ENCODE data around the gene CFAP100.
A peak's percentile ranks its signal among the peaks of the same experiment; 100 is the strongest.

The CFAP100 gene

GRCh38 chr3:126468028-126468891 is 73.6 kb downstream of the CFAP100 start:
- no peak overlapping the region for H3K4me3 ChIP-seq (ENCODE audit: low read length)
- no peaks in the 10 kb centered on the region for H3K27me3 ChIP-seq (ENCODE audit: control insufficient read depth, insufficient read depth, low read length)
- H3K9me3 ChIP-seq (ENCODE audit: control insufficient read depth, low read length), result no peaks in the 10 kb centered on the region
- peaks cover 16% of the 10 kb centered on the region for H3K4me1 ChIP-seq (ENCODE audit: control insufficient read depth, insufficient read depth, low read length)
- H3K9ac ChIP-seq (ENCODE audit: low read length), result no peak overlapping the region
- peaks cover 48% of the 10 kb centered on the region for H3K36me3 ChIP-seq (ENCODE audit: control insufficient read depth, insufficient read depth, low read length)

DNA sequence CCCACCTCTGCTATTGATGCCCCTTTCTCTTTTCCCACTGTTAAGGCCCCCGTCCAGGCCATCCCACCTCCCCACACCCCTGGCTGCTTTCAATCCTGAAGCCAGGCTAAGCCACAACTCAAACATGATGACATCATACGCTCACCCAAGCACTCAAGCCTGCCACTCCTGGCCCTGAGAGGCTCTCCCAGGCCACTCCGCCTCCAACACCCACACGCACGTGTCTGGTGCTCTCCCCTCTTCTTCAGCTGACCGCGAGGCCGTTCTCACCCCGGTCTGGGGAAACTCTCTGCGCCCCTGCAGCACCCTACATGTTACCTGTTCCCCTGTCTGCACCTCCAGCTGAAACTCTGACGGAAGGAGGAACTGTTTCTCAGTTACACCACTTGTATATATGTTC is 74.8 kb downstream of the CFAP100 start:
- no peaks in the 10 kb centered on the region for H3K27me3 ChIP-seq (ENCODE audit: control insufficient read depth, insufficient read depth, low read length)
- H3K9ac ChIP-seq (ENCODE audit: low read length), result no peak overlapping the region
- H3K4me3 ChIP-seq (ENCODE audit: low read length), result no peak overlapping the region
- H3K4me1 ChIP-seq (ENCODE audit: control insufficient read depth, insufficient read depth, low read length), result peaks cover 22% of the 10 kb centered on the region
- H3K9me3 ChIP-seq (ENCODE audit: control insufficient read depth, low read length), result no peaks in the 10 kb centered on the region
- peaks cover 43% of the 10 kb centered on the region for H3K36me3 ChIP-seq (ENCODE audit: control insufficient read depth, insufficient read depth, low read length)

DNA sequence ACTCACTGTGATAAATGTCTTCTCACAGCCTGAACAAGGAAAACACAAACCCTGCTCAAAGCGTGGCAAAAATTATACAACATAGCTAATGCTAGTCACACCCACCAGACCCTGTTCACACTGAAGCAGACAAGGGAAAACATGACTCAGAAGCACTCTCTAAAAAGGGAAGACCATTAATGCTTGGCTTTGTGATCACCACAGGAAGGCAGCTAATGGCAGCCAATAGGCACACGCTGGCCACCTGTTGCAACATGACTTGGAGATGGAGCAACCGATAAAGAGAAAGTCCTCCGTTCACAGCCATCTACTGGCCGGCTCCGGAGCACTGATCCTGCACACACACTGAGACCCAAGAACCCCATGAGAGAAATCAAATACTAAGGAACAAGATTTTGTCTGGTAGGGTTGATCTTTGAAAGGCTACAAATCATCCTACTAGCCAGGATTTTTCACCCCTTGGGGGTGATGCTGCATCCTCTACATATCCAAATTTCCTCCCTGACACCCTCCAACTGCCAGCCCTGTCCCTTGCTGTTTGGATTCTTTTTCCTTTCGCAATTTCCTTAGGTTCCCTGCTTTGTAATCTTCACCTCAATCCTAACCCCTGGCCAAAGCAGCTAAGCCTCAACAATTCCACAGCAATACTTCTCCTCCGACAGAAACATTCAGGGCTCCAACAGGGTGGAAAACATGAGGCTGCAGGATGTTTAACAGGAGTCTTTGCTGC is 77.7 kb downstream of the CFAP100 start:
- no peaks in the 10 kb centered on the region for H3K9me3 ChIP-seq (ENCODE audit: control insufficient read depth, low read length)
- H3K36me3 ChIP-seq (ENCODE audit: control insufficient read depth, insufficient read depth, low read length), result peaks cover 27% of the 10 kb centered on the region
- H3K27me3 ChIP-seq (ENCODE audit: control insufficient read depth, insufficient read depth, low read length), result no peaks in the 10 kb centered on the region
- H3K9ac ChIP-seq (ENCODE audit: low read length), result peak overlapping the region; percentile 31
- peaks cover 22% of the 10 kb centered on the region for H3K4me1 ChIP-seq (ENCODE audit: control insufficient read depth, insufficient read depth, low read length)
- H3K4me3 ChIP-seq (ENCODE audit: low read length), result peak overlapping the region; percentile 7

DNA sequence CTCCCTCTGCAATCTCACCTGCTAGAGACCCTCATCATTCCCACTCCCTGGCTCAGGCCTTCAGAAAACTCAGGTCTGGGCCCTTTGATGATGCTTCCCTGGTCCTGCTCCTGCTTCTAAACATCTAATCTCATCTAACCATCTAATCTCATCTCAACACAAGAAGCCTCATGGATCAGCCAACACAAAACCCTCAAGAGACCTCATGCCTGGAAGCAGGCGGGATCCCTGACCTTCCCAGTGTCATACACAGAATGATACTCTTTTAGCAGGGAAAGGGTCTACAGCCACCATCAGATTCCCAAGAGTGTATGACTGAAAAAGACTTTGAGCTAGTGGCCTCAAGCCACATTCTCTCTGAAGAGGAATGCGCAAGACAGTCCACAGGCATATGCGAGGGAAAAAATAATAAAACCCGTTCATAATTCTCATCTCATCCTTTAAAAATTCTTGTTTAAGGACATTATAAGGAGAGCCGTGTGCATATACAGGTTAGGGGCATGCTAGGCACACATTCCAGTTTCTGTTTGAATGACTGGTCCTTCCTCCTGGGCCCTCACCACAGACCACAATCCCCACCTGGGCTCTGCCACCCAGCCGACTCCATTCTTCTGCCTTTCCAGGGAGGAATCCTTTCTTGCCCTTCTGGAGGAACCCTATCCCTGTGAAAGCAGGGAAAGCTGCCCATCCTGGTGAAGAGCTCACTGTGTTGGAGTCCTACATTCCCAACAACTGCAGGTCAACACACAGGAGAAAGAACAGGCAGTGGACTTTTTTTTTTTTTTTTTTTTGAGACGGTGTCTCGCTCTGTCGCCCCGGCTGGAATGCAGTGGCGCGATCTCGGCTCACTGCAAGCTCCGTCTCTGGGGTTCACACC is 78.8 kb downstream of the CFAP100 start:
- H3K4me1 ChIP-seq (ENCODE audit: control insufficient read depth, insufficient read depth, low read length), result peaks cover 22% of the 10 kb centered on the region
- H3K4me3 ChIP-seq (ENCODE audit: low read length), result peak overlapping the region; percentile 7
- peaks cover 21% of the 10 kb centered on the region for H3K36me3 ChIP-seq (ENCODE audit: control insufficient read depth, insufficient read depth, low read length)

DNA sequence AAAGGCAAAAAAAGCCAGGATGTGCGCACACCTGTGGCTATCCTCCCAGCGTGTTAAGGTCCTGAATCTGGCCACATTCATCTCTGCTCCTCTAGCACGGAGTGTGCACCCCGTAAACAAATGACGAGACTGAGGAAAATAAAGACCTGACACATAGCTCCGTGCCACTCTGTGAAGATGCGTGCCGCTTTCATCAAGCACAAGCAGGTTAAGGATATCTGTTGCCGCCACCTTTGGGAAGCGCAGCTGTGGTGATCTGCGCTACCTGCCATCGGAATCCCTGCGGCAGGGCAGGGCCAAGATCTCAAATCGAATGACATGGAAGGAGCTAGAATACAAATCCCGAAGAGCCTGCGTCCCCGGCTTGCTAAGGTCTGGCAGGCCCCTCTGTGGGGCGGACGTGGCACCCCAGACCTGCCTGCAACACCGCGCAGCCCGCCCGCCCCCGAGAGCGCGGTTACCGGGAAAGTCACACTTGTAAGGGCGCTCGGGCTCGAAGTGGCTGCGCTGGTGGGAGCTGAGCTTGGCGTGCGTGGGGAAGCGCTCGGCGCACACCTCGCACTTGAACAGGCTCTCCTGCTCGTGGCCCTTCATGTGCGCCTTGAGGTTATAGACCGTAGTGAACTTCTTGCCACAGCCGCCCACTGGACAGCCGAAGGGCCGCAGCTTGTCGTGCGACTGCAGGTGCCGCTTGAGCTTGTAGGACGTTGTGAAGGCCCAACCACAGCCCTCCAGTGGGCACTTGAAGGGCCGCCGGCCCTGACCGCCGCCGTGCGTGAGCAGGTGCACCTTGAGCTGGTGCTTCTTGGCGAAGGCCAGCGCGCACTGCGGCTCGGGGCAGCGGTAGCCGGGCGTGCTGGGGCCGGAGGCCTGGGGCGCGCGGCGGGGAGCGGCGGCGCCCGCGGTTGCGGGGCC is 80.0 kb downstream of the CFAP100 start:
- Histone ChIP-seq H3K9me3 (ENCODE audit: control insufficient read depth, low read length) (no peaks in the 10 kb centered on the region), H3K4me1 (ENCODE audit: control insufficient read depth, insufficient read depth, low read length) (peaks cover 22% of the 10 kb centered on the region), H3K9ac (ENCODE audit: low read length) (peak overlapping the region; percentile 55), H3K27me3 (ENCODE audit: control insufficient read depth, insufficient read depth, low read length) (no peaks in the 10 kb centered on the region), H3K4me3 (ENCODE audit: low read length) (peak overlapping the region; percentile 12), H3K36me3 (ENCODE audit: control insufficient read depth, insufficient read depth, low read length) (peaks cover 8% of the 10 kb centered on the region)

More for the DNA sequence above, 78.8 kb downstream of the CFAP100 start:
- no peaks in the 10 kb centered on the region for H3K9me3 ChIP-seq (ENCODE audit: control insufficient read depth, low read length)
- peak overlapping the region; percentile 31 for H3K9ac ChIP-seq (ENCODE audit: low read length)
- H3K27me3 ChIP-seq (ENCODE audit: control insufficient read depth, insufficient read depth, low read length), result no peaks in the 10 kb centered on the region

GRCh38 chr3:126475413-126476114 is 80.9 kb downstream of the CFAP100 start, which contains the start of gene ZXDC:
Gene ZXDC, minus strand, starts transcription at chr3:126475891. Its CDS starts 26 bp downstream, at chr3:126475865.
- Histone ChIP-seq H3K36me3 (ENCODE audit: control insufficient read depth, insufficient read depth, low read length) (peaks cover 3% of the 10 kb centered on the region), H3K9me3 (ENCODE audit: control insufficient read depth, low read length) (no peaks in the 10 kb centered on the region), H3K4me3 (ENCODE audit: low read length) (peak within 1 kb of the TSS; percentile 66), H3K9ac (ENCODE audit: low read length) (peak within 1 kb of the TSS; percentile 77), H3K4me1 (ENCODE audit: control insufficient read depth, insufficient read depth, low read length) (peaks cover 22% of the 10 kb centered on the region), H3K27me3 (ENCODE audit: control insufficient read depth, insufficient read depth, low read length) (no peaks in the 10 kb centered on the region)

DNA sequence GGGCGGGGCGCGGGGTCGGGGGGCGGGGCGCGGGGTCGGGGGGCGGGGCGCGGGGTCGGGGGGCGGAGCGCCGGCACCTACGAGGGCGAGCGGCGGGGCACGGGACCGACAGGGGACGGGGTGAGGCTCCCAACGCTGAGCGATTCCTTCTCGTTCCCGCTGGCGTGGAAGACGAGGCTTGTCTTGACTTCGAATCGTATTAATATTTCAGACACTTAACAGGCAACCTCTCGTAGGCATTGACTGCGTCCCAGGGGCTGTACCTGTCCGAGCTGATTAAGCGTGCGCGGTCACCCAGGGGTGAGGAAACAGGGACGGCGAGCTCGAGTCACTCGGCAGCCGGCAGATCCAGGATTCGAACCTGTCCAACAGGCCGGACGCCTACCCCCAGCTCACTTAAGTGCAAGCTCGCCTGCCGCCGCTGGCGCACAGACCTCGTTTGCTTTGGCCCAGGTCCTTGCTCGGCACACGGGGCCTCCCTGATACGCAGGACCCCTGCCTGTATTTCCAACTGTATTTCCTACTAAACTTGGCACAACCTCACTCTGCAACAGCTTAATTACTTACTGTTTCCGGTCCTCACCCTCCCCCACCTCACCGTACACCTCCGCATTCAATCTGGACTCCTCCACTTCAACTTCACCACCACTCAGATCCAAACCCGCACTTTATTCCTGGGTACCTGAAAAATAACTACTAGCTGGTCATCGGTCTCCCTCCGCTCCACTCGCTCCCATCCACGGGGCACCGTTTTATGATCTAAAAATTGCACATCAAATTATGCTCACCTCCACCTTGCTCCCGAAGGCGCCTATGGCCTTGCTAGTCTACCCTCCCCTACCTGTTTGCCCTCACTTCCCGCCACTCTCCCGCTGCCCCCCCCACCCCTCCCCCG is 81.7 kb downstream of the CFAP100 start:
- Histone ChIP-seq H3K27me3 (ENCODE audit: control insufficient read depth, insufficient read depth, low read length) (no peaks in the 10 kb centered on the region), H3K36me3 (ENCODE audit: control insufficient read depth, insufficient read depth, low read length) (no peaks in the 10 kb centered on the region), H3K9me3 (ENCODE audit: control insufficient read depth, low read length) (no peaks in the 10 kb centered on the region), H3K4me3 (ENCODE audit: low read length) (peak overlapping the region; percentile 66), H3K9ac (ENCODE audit: low read length) (peak overlapping the region; percentile 77), H3K4me1 (ENCODE audit: control insufficient read depth, insufficient read depth, low read length) (peaks cover 22% of the 10 kb centered on the region)

GRCh38 chr3:126477061-126477380 is 82.3 kb downstream of the CFAP100 start:
- H3K4me3 ChIP-seq (ENCODE audit: low read length), result no peak overlapping the region
- H3K4me1 ChIP-seq (ENCODE audit: control insufficient read depth, insufficient read depth, low read length), result peaks cover 19% of the 10 kb centered on the region
- H3K9ac ChIP-seq (ENCODE audit: low read length), result no peak overlapping the region
- H3K36me3 ChIP-seq (ENCODE audit: control insufficient read depth, insufficient read depth, low read length), result no peaks in the 10 kb centered on the region
- H3K9me3 ChIP-seq (ENCODE audit: control insufficient read depth, low read length), result no peaks in the 10 kb centered on the region
- no peaks in the 10 kb centered on the region for H3K27me3 ChIP-seq (ENCODE audit: control insufficient read depth, insufficient read depth, low read length)

DNA sequence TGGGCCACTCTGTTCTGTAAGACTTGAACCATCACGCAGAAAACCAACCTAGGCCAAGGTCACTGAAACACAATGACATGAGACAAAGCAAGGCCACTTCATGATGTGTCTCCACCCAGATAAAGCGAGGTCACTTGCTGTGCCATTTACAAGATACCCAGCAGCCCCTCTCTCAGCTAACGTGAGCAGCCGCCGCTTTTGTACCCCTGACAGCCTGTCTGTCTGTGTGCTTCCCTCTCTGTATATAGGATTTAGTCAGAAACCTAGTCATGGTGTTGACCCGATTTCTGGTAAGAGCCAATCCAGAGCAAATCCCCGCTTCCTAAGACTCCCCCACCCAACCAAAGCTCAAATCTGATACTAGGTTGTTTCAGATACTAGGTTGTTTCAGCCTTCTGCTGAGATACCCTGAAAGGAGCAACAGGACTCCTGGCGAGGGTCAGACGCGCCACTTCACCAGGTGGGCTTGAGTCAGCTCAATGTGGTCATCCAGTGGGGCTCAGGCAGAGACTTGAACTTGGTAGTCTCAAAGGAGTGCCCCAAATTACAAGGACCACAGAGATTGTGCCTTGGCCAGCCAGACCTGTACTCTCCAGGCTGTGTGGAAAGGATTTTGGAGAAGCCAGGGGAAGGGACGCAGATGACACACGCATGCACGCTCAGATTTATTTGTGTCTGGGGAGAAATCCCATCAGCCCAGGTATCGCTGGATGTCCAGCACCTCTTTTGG is 84.0 kb downstream of the CFAP100 start:
- Histone ChIP-seq H3K27me3 (ENCODE audit: control insufficient read depth, insufficient read depth, low read length) (no peaks in the 10 kb centered on the region), H3K9me3 (ENCODE audit: control insufficient read depth, low read length) (no peaks in the 10 kb centered on the region), H3K9ac (ENCODE audit: low read length) (no peak overlapping the region), H3K36me3 (ENCODE audit: control insufficient read depth, insufficient read depth, low read length) (no peaks in the 10 kb centered on the region), H3K4me1 (ENCODE audit: control insufficient read depth, insufficient read depth, low read length) (peaks cover 1% of the 10 kb centered on the region), H3K4me3 (ENCODE audit: low read length) (no peak overlapping the region)
